H1 (cell line): ENCODE data around the gene SCYL2. TPM values are rescaled to one million over a fixed set of nuclear protein-coding genes. Genes with fewer than 3 reads are reported as not detected.

ENCODE experiments used
- ATF3 ChIP-seq: IDR thresholded peaks from 2 replicates; pipeline ENCODE4 v1.6.1; 2011; ENCODE audit warnings: low read depth, mild to moderate bottlenecking, low read length; ENCODE audit not compliant: insufficient read depth
- HDAC6 ChIP-seq: IDR thresholded peaks from one replicate; pipeline ENCODE4 v1.7.1; 2012; ENCODE audit warnings: low read depth, mild to moderate bottlenecking, inconsistent platforms, low read length, moderate library complexity
- KDM4A ChIP-seq: IDR thresholded peaks from one replicate; pipeline ENCODE4 v1.7.1; 2012; ENCODE audit warnings: low read depth, mild to moderate bottlenecking, moderate library complexity, low read length, inconsistent platforms; ENCODE audit not compliant: severe bottlenecking
- RBBP5 ChIP-seq: IDR thresholded peaks from 2 replicates; pipeline ENCODE4 v1.7.1; 2012; ENCODE audit warnings: low read depth, mild to moderate bottlenecking, inconsistent platforms, low read length, moderate library complexity, borderline replicate concordance
- polyA plus RNA-seq, 7 experiments: library from polyadenylated mRNA; depleted of rRNA in 3 of 7; stranded (reverse) in 5 of 7; unstranded in 2 of 7; fragments of >200 nt in 5 of 7; fragments of 200-250 nt in 2 of 7; gene quantifications; 1 replicate in 5 of 7; 2 replicates in 1 of 7; 4 replicates in 1 of 7; pipeline versions ENCODE4 v1.2.1 to v1.2.3, GENCODE V29; 2011 to 2013; ENCODE audit warnings: missing spikeins in 2 of 7, mixed read lengths in 2 of 7
- total RNA-seq: library from RNA; stranded (reverse); fragmentation: NEBNext Ultra II Directional; extraction: Animal tissue kit (Norgen Biotek cat#: 25700); gene quantifications from 2 replicates; pipeline ENCODE4 v1.2.1, GENCODE V29; 2021
- TF ChIP-seq, protein P1 (sequence below): fragments of 300-600 bp; sonication (generic); IDR thresholded peaks from 2 replicates; pipeline ENCODE4 v1.7.1; 2012; ENCODE audit warnings: low read length, moderate library complexity, mild to moderate bottlenecking, inconsistent platforms; ENCODE audit not compliant: insufficient replicate concordance

The SCYL2 gene
- total and polyA plus RNA-seq, 2 of the 8 experiments (the other 6 are each of a cell fraction or from before 2014, with no cell fraction given) = 8.9 to 48.7 TPM

GRCh38 chr12:100268835-100269564 lies 2.0 kb downstream of the SCYL2 start (continued):
- TF ChIP-seq ATF3 (no peak), RBBP5 (no peak), KDM4A (no peak), HDAC6 (no peak)
- TF ChIP-seq, protein P1, sequence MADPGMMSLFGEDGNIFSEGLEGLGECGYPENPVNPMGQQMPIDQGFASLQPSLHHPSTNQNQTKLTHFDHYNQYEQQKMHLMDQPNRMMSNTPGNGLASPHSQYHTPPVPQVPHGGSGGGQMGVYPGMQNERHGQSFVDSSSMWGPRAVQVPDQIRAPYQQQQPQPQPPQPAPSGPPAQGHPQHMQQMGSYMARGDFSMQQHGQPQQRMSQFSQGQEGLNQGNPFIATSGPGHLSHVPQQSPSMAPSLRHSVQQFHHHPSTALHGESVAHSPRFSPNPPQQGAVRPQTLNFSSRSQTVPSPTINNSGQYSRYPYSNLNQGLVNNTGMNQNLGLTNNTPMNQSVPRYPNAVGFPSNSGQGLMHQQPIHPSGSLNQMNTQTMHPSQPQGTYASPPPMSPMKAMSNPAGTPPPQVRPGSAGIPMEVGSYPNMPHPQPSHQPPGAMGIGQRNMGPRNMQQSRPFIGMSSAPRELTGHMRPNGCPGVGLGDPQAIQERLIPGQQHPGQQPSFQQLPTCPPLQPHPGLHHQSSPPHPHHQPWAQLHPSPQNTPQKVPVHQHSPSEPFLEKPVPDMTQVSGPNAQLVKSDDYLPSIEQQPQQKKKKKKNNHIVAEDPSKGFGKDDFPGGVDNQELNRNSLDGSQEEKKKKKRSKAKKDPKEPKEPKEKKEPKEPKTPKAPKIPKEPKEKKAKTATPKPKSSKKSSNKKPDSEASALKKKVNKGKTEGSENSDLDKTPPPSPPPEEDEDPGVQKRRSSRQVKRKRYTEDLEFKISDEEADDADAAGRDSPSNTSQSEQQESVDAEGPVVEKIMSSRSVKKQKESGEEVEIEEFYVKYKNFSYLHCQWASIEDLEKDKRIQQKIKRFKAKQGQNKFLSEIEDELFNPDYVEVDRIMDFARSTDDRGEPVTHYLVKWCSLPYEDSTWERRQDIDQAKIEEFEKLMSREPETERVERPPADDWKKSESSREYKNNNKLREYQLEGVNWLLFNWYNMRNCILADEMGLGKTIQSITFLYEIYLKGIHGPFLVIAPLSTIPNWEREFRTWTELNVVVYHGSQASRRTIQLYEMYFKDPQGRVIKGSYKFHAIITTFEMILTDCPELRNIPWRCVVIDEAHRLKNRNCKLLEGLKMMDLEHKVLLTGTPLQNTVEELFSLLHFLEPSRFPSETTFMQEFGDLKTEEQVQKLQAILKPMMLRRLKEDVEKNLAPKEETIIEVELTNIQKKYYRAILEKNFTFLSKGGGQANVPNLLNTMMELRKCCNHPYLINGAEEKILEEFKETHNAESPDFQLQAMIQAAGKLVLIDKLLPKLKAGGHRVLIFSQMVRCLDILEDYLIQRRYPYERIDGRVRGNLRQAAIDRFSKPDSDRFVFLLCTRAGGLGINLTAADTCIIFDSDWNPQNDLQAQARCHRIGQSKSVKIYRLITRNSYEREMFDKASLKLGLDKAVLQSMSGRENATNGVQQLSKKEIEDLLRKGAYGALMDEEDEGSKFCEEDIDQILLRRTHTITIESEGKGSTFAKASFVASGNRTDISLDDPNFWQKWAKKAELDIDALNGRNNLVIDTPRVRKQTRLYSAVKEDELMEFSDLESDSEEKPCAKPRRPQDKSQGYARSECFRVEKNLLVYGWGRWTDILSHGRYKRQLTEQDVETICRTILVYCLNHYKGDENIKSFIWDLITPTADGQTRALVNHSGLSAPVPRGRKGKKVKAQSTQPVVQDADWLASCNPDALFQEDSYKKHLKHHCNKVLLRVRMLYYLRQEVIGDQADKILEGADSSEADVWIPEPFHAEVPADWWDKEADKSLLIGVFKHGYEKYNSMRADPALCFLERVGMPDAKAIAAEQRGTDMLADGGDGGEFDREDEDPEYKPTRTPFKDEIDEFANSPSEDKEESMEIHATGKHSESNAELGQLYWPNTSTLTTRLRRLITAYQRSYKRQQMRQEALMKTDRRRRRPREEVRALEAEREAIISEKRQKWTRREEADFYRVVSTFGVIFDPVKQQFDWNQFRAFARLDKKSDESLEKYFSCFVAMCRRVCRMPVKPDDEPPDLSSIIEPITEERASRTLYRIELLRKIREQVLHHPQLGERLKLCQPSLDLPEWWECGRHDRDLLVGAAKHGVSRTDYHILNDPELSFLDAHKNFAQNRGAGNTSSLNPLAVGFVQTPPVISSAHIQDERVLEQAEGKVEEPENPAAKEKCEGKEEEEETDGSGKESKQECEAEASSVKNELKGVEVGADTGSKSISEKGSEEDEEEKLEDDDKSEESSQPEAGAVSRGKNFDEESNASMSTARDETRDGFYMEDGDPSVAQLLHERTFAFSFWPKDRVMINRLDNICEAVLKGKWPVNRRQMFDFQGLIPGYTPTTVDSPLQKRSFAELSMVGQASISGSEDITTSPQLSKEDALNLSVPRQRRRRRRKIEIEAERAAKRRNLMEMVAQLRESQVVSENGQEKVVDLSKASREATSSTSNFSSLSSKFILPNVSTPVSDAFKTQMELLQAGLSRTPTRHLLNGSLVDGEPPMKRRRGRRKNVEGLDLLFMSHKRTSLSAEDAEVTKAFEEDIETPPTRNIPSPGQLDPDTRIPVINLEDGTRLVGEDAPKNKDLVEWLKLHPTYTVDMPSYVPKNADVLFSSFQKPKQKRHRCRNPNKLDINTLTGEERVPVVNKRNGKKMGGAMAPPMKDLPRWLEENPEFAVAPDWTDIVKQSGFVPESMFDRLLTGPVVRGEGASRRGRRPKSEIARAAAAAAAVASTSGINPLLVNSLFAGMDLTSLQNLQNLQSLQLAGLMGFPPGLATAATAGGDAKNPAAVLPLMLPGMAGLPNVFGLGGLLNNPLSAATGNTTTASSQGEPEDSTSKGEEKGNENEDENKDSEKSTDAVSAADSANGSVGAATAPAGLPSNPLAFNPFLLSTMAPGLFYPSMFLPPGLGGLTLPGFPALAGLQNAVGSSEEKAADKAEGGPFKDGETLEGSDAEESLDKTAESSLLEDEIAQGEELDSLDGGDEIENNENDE = no peak
- TF ChIP-seq, all 59 proteins: peak for 0
